ENCODE data around the gene DFFB.

The DFFB gene

GRCh38 chr1:3892748-3893147, 35.5 kb downstream of the DFFB start:
- Histone ChIP-seq H3K27ac (ENCODE audit: insufficient read depth, low read length, poor library complexity, severe bottlenecking) (no peak overlapping the region), H3K36me3 (ENCODE audit: control insufficient read depth, insufficient read depth, low read length) (peaks cover 25% of the 10 kb centered on the region), H3K9me3 (ENCODE audit: control insufficient read depth, low read length) (no peaks in the 10 kb centered on the region), H3K4me1 (ENCODE audit: control insufficient read depth, insufficient read depth, low read length, poor library complexity, severe bottlenecking) (no peaks in the 10 kb centered on the region), H3K27me3 (replicated peaks; ENCODE audit: control insufficient read depth, insufficient read depth, low read length, poor library complexity, severe bottlenecking) (no peaks in the 10 kb centered on the region), H3K4me3 (ENCODE audit: insufficient read depth, low read depth, low read length, poor library complexity, severe bottlenecking) (no peak overlapping the region)
- DNase-seq: no peak

- DNase-seq: no peak
- Histone ChIP-seq H3K27ac (ENCODE audit: insufficient read depth, low read length, poor library complexity, severe bottlenecking) (no peak overlapping the region), H3K27me3 (replicated peaks; ENCODE audit: control insufficient read depth, insufficient read depth, low read length, poor library complexity, severe bottlenecking) (no peaks in the 10 kb centered on the region), H3K9me3 (ENCODE audit: control insufficient read depth, low read length) (no peaks in the 10 kb centered on the region), H3K4me1 (ENCODE audit: control insufficient read depth, insufficient read depth, low read length, poor library complexity, severe bottlenecking) (no peaks in the 10 kb centered on the region), H3K4me3 (ENCODE audit: insufficient read depth, low read depth, low read length, poor library complexity, severe bottlenecking) (no peak overlapping the region), H3K36me3 (ENCODE audit: control insufficient read depth, insufficient read depth, low read length) (peaks cover 21% of the 10 kb centered on the region)
Measured at GRCh38 chr1:3893190-3893589, 35.9 kb downstream of the DFFB start.

GRCh38 chr1:3894626-3895278, 37.5 kb downstream of the DFFB start:
- Histone ChIP-seq H3K4me1 (ENCODE audit: control insufficient read depth, insufficient read depth, low read length, poor library complexity, severe bottlenecking) (peaks cover 3% of the 10 kb centered on the region), H3K27ac (ENCODE audit: insufficient read depth, low read length, poor library complexity, severe bottlenecking) (no peak overlapping the region), H3K9me3 (ENCODE audit: control insufficient read depth, low read length) (no peaks in the 10 kb centered on the region), H3K36me3 (ENCODE audit: control insufficient read depth, insufficient read depth, low read length) (peaks cover 14% of the 10 kb centered on the region), H3K4me3 (ENCODE audit: insufficient read depth, low read depth, low read length, poor library complexity, severe bottlenecking) (no peak overlapping the region), H3K27me3 (replicated peaks; ENCODE audit: control insufficient read depth, insufficient read depth, low read length, poor library complexity, severe bottlenecking) (no peaks in the 10 kb centered on the region)
- DNase-seq: no peak

- DNase-seq: no peak
- Histone ChIP-seq H3K27ac (ENCODE audit: insufficient read depth, low read length, poor library complexity, severe bottlenecking) (no peak overlapping the region), H3K27me3 (replicated peaks; ENCODE audit: control insufficient read depth, insufficient read depth, low read length, poor library complexity, severe bottlenecking) (no peaks in the 10 kb centered on the region), H3K36me3 (ENCODE audit: control insufficient read depth, insufficient read depth, low read length) (peaks cover 12% of the 10 kb centered on the region), H3K4me1 (ENCODE audit: control insufficient read depth, insufficient read depth, low read length, poor library complexity, severe bottlenecking) (peaks cover 4% of the 10 kb centered on the region), H3K4me3 (ENCODE audit: insufficient read depth, low read depth, low read length, poor library complexity, severe bottlenecking) (no peak overlapping the region), H3K9me3 (ENCODE audit: control insufficient read depth, low read length) (no peaks in the 10 kb centered on the region)
Measured at GRCh38 chr1:3895279-3895950, 38.1 kb downstream of the DFFB start.

- no peak overlapping the region for H3K27ac ChIP-seq (ENCODE audit: insufficient read depth, low read length, poor library complexity, severe bottlenecking)
- peaks cover 9% of the 10 kb centered on the region for H3K36me3 ChIP-seq (ENCODE audit: control insufficient read depth, insufficient read depth, low read length)
- H3K4me3 ChIP-seq (ENCODE audit: insufficient read depth, low read depth, low read length, poor library complexity, severe bottlenecking): no peak overlapping the region
- H3K27me3 ChIP-seq (replicated peaks; ENCODE audit: control insufficient read depth, insufficient read depth, low read length, poor library complexity, severe bottlenecking): no peaks in the 10 kb centered on the region
- peaks cover 6% of the 10 kb centered on the region for H3K4me1 ChIP-seq (ENCODE audit: control insufficient read depth, insufficient read depth, low read length, poor library complexity, severe bottlenecking)
- no peak for DNase-seq
- no peaks in the 10 kb centered on the region for H3K9me3 ChIP-seq (ENCODE audit: control insufficient read depth, low read length)
Measured at GRCh38 chr1:3895951-3896325, 38.7 kb downstream of the DFFB start.

- DNase-seq: no peak
- Histone ChIP-seq H3K36me3 (ENCODE audit: control insufficient read depth, insufficient read depth, low read length) (peaks cover 9% of the 10 kb centered on the region), H3K4me1 (ENCODE audit: control insufficient read depth, insufficient read depth, low read length, poor library complexity, severe bottlenecking) (peaks cover 10% of the 10 kb centered on the region), H3K27me3 (replicated peaks; ENCODE audit: control insufficient read depth, insufficient read depth, low read length, poor library complexity, severe bottlenecking) (no peaks in the 10 kb centered on the region), H3K4me3 (ENCODE audit: insufficient read depth, low read depth, low read length, poor library complexity, severe bottlenecking) (no peak overlapping the region), H3K27ac (ENCODE audit: insufficient read depth, low read length, poor library complexity, severe bottlenecking) (no peak overlapping the region), H3K9me3 (ENCODE audit: control insufficient read depth, low read length) (no peaks in the 10 kb centered on the region)
Measured at GRCh38 chr1:3896396-3897000, 39.2 kb downstream of the DFFB start.

- no peak overlapping the region for H3K4me3 ChIP-seq (ENCODE audit: insufficient read depth, low read depth, low read length, poor library complexity, severe bottlenecking)
- no peak overlapping the region for H3K27ac ChIP-seq (ENCODE audit: insufficient read depth, low read length, poor library complexity, severe bottlenecking)
- no peak for DNase-seq
- no peaks in the 10 kb centered on the region for H3K27me3 ChIP-seq (replicated peaks; ENCODE audit: control insufficient read depth, insufficient read depth, low read length, poor library complexity, severe bottlenecking)
- H3K4me1 ChIP-seq (ENCODE audit: control insufficient read depth, insufficient read depth, low read length, poor library complexity, severe bottlenecking): peaks cover 26% of the 10 kb centered on the region
- peaks cover 9% of the 10 kb centered on the region for H3K36me3 ChIP-seq (ENCODE audit: control insufficient read depth, insufficient read depth, low read length)
- H3K9me3 ChIP-seq (ENCODE audit: control insufficient read depth, low read length): no peaks in the 10 kb centered on the region
Measured at GRCh38 chr1:3898475-3898735, 41.1 kb downstream of the DFFB start.

- Histone ChIP-seq H3K4me1 (ENCODE audit: control insufficient read depth, insufficient read depth, low read length, poor library complexity, severe bottlenecking) (peaks cover 31% of the 10 kb centered on the region), H3K36me3 (ENCODE audit: control insufficient read depth, insufficient read depth, low read length) (peaks cover 9% of the 10 kb centered on the region), H3K9me3 (ENCODE audit: control insufficient read depth, low read length) (no peaks in the 10 kb centered on the region), H3K27ac (ENCODE audit: insufficient read depth, low read length, poor library complexity, severe bottlenecking) (peak overlapping the region; percentile 84), H3K4me3 (ENCODE audit: insufficient read depth, low read depth, low read length, poor library complexity, severe bottlenecking) (peak overlapping the region; percentile 69), H3K27me3 (replicated peaks; ENCODE audit: control insufficient read depth, insufficient read depth, low read length, poor library complexity, severe bottlenecking) (no peaks in the 10 kb centered on the region)
- DNase-seq: no peak
Measured at GRCh38 chr1:3898994-3899753, 41.9 kb downstream of the DFFB start.

- Histone ChIP-seq H3K36me3 (ENCODE audit: control insufficient read depth, insufficient read depth, low read length) (peaks cover 7% of the 10 kb centered on the region), H3K9me3 (ENCODE audit: control insufficient read depth, low read length) (no peaks in the 10 kb centered on the region), H3K27ac (ENCODE audit: insufficient read depth, low read length, poor library complexity, severe bottlenecking) (peak overlapping the region; percentile 84), H3K4me1 (ENCODE audit: control insufficient read depth, insufficient read depth, low read length, poor library complexity, severe bottlenecking) (peaks cover 31% of the 10 kb centered on the region), H3K4me3 (ENCODE audit: insufficient read depth, low read depth, low read length, poor library complexity, severe bottlenecking) (peak overlapping the region; percentile 69), H3K27me3 (replicated peaks; ENCODE audit: control insufficient read depth, insufficient read depth, low read length, poor library complexity, severe bottlenecking) (no peaks in the 10 kb centered on the region)
- no peak for DNase-seq
Measured at GRCh38 chr1:3899754-3900149, 42.5 kb downstream of the DFFB start.
